Ectodermal cell (in vitro differentiated cells): ENCODE results near the gene PHPT1.

Source experiments
- H3K27ac ChIP-seq: 2 replicates; pipeline ENCODE4 v1.7.0; 2013; ENCODE audit warnings: mild to moderate bottlenecking, low read depth, low read length; ENCODE audit not compliant: insufficient read depth, poor library complexity, severe bottlenecking
- H3K27me3 ChIP-seq: 2 replicates; pipeline ENCODE4 v1.7.0; 2013; ENCODE audit warnings: mild to moderate bottlenecking, low read length; ENCODE audit not compliant: insufficient read depth, control insufficient read depth, poor library complexity, severe bottlenecking
- H3K36me3 ChIP-seq: one replicate; pipeline ENCODE4 v1.7.0; 2013; ENCODE audit warnings: low read length; ENCODE audit not compliant: control insufficient read depth, insufficient read depth
- H3K4me1 ChIP-seq: one replicate; pipeline ENCODE4 v1.7.0; 2013; ENCODE audit warnings: low read length; ENCODE audit not compliant: control insufficient read depth, insufficient read depth
- H3K4me3 ChIP-seq: 2 replicates; pipeline ENCODE4 v1.7.0; 2013; ENCODE audit warnings: low read depth, low read length, control low read depth; ENCODE audit not compliant: insufficient read depth
- H3K9me3 ChIP-seq: 2 replicates; pipeline ENCODE4 v1.7.0; 2013; ENCODE audit warnings: mild to moderate bottlenecking, low read length, moderate library complexity; ENCODE audit not compliant: control insufficient read depth
- WGBS, 2 experiments: methylation state at CpG; one replicate each; pipeline ENCODE4 v1.1.7; 2013; ENCODE audit warnings: missing lambda C conversion rate in 2 of 2; 5-methylcytosine and 5-hydroxymethylcytosine counted together

Gene PHPT1

DNA sequence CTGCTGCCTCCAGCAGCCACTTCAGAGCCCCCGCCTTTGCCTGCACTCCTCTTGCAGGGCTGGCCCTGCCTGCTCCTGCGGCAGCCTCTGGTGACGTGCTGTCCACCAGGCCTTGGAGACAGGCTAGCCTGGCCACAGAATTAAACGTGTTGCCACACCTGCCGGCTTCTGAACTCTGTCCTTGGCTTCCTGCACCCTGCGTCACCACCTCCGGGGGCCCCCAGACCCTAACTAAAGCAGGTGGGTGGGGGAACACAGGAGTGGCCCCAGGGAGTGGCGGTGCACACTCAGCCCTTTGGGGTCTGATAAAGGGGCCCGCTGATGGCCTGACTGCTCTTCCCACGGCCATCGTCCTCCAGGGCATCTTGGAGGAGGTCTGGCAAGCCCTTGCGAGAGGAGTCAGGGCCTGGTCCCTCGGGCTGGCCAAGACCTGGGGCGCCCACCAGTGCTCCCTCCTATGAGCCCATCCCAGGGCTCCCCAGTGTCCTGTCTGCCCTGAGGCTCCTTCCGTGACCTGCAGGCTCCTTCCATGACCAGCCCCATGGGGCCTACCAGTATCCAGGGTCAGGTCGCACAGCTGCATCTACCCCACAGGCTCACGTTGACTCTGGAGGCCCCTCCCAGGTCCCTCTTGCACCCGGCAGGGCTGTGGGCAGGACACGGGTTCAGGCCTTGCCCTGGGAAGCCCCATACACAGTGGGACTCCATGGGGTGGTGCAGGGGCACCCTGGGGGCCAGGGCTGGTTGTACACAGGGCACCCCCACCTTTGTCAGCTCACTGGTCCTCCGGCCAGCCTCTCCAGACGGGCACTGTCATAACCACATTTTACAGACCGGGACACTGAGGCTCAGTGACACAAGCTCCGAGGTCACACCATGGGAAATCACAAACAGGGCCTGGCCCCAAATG lies 1.9 kb downstream of the PHPT1 start:
- Histone ChIP-seq H3K4me3 (no peak overlapping the region), H3K9me3 (no peaks in the 10 kb centered on the region), H3K27me3 (peaks cover 9% of the 10 kb centered on the region), H3K4me1 (peaks cover 6% of the 10 kb centered on the region), H3K36me3 (peaks cover 8% of the 10 kb centered on the region), H3K27ac (no peak overlapping the region)
- 94 to 95% methylated on average over 23 of the region's 23 CpGs for WGBS, 2 experiments

DNA sequence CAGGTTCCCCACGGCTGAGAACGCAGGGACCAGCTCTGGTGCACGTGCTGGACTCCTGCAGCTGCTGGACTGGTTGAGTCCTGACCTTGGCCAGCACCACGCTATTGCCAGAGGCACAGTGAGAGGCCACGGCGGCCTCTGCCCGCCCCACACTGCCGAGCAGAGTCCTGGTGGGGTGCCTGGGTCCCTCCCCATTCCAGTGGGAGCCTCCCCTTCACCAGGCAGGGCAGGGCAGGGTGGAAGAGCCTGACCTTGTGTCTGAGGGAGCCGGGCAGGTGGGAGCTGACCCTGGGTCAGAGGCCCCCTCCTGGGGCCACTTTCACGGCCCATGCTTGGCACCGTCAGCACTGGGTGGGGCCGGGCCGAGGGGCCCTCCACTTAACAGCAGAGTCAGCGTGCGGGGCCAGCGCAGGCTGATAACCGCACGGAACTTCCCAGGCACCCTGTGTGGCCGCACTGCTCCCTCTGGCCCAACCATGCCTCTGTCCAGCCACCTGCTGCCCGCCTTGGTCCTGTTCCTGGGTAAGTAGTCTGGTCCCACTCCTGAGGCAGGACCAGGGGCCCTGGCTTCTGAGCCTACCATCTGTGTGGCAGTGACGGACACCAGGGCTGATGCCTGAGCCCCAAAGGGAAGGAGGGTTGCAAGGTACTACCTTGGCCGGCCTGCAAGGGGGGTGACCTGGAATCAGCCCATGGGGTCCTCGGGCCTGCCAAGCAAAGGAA lies 2.9 kb downstream of the PHPT1 start, which contains the start of gene MAMDC4:
MAMDC4 (plus strand) TSS at position 406 of the 723 bp plus-strand sequence; CDS start at position 477, 71 bp downstream.
- Histone ChIP-seq H3K27me3 (no peaks in the 10 kb centered on the region), H3K4me1 (peaks cover 6% of the 10 kb centered on the region), H3K36me3 (peaks cover 8% of the 10 kb centered on the region), H3K4me3 (no peak within 1 kb of the TSS), H3K27ac (no peak within 1 kb of the TSS), H3K9me3 (no peaks in the 10 kb centered on the region)
- WGBS, 2 experiments = 95% methylated on average over 23 of the region's 23 CpGs

DNA sequence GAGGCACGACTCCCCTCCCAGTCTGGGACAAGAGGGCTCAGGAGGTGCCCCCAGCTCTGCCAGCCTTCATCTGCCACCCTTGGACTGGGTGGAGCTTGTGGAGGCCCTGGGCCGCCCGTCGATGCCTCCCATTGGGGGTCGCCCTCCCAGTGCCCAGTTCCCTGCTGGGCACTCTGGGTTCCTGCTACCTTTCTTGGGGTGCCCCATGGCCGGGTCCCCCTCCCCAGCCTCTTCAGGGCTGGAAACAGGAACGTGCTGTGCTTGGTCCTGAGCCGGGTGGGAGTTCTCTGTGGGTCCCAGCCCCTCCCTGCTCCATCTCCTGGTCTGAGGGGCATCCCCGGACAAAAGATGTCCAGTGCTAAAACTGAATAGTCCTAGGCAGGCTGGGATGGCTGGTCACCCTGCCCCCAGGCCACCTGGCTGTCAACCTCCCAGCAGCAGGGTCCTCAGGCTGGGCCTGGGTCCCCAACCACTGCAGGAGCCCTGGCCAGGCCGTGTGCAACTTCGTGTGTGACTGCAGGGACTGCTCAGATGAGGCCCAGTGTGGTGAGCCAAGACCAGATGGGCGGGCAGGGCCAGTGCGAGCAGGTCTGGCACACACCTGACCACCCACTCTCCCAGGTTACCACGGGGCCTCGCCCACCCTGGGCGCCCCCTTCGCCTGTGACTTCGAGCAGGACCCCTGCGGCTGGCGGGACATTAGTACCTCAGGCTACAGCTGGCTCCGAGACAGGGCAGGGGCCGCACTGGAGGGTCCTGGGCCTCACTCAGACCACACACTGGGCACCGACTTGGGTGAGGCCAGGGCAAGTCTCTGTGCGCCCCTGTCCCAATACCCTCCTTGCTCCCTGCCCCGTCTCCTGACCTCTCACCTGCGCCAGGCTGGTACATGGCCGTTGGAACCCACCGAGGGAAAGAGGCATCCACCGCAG lies 3.7 kb downstream of the PHPT1 start:
- Histone ChIP-seq H3K9me3 (no peaks in the 10 kb centered on the region), H3K4me1 (peaks cover 6% of the 10 kb centered on the region), H3K27me3 (no peaks in the 10 kb centered on the region), H3K4me3 (no peak overlapping the region), H3K27ac (no peak overlapping the region), H3K36me3 (peaks cover 8% of the 10 kb centered on the region)
- 93 to 94% methylated on average over 29 of the region's 29 CpGs for WGBS, 2 experiments

DNA sequence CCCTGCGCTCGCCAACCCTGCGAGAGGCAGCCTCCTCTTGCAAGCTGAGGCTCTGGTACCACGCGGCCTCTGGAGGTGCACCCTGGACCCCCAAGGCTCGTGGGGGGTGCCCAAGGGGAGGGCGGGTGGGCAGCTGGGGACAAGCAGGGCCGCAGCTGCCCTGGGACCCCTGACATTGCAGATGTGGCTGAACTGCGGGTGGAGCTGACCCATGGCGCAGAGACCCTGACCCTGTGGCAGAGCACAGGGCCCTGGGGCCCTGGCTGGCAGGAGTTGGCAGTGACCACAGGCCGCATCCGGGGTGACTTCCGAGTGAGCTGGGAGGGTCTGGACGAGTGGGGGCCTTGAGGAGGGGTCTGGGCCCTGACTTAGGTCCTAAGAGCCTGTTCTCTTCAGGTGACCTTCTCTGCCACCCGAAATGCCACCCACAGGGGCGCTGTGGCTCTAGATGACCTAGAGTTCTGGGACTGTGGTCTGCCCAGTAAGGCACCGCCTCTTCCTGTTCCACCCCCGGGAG lies 4.4 kb downstream of the PHPT1 start:
- H3K36me3 ChIP-seq = peaks cover 8% of the 10 kb centered on the region

GRCh38 chr9:136854113-136854841 lies 5.1 kb downstream of the PHPT1 start:
- Histone ChIP-seq H3K36me3 (peaks cover 8% of the 10 kb centered on the region), H3K4me3 (no peak overlapping the region), H3K4me1 (peaks cover 6% of the 10 kb centered on the region), H3K9me3 (no peaks in the 10 kb centered on the region), H3K27me3 (no peaks in the 10 kb centered on the region), H3K27ac (no peak overlapping the region)
- 92 to 93% methylated on average over 30 of the region's 30 CpGs for WGBS, 2 experiments

More for the DNA sequence above, 4.4 kb downstream of the PHPT1 start:
- H3K27ac ChIP-seq = no peak overlapping the region
- H3K4me1 ChIP-seq = peaks cover 6% of the 10 kb centered on the region
- H3K4me3 ChIP-seq = no peak overlapping the region
- WGBS, 2 experiments = 92% methylated on average over 18 of the region's 18 CpGs
- no peaks in the 10 kb centered on the region for H3K9me3 ChIP-seq
- H3K27me3 ChIP-seq = no peaks in the 10 kb centered on the region

- Histone ChIP-seq H3K27me3 (no peaks in the 10 kb centered on the region), H3K4me1 (peaks cover 6% of the 10 kb centered on the region), H3K9me3 (no peaks in the 10 kb centered on the region), H3K36me3 (peaks cover 8% of the 10 kb centered on the region), H3K4me3 (no peak overlapping the region), H3K27ac (no peak overlapping the region)
- 93 to 95% methylated on average over 23 of the region's 23 CpGs for WGBS, 2 experiments
These were observed 5.7 kb downstream of the PHPT1 start for GRCh38 chr9:136854842-136855460.

DNA sequence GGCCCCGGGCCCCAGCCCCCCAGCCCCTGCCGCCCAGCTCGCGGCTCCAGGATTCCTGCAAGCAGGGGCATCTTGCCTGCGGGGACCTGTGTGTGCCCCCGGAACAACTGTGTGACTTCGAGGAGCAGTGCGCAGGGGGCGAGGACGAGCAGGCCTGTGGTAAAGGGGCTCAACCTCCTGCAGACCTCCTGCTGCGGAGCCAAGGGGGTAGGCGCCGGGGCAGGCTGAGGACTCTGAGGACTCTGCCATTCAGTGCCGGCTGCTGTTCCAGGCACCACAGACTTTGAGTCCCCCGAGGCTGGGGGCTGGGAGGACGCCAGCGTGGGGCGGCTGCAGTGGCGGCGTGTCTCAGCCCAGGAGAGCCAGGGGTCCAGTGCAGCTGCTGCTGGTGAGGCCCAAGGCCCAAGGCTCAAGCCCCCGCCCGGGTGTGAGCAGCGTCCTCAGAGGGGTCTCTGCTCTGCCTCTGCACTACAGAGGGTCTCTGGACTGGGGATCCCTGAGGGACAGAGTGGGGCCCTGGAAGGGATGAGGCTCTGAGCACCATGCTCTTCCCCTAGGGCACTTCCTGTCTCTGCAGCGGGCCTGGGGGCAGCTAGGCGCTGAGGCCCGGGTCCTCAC lies 6.4 kb downstream of the PHPT1 start:
- H3K9me3 ChIP-seq = no peaks in the 10 kb centered on the region
- H3K4me3 ChIP-seq = no peak overlapping the region
- WGBS, 2 experiments = 92 to 93% methylated on average over 26 of the region's 26 CpGs
- H3K27ac ChIP-seq = no peak overlapping the region
- H3K27me3 ChIP-seq = no peaks in the 10 kb centered on the region
- no peaks in the 10 kb centered on the region for H3K4me1 ChIP-seq
- peaks cover 10% of the 10 kb centered on the region for H3K36me3 ChIP-seq

GRCh38 chr9:136856079-136856476 lies 6.9 kb downstream of the PHPT1 start:
- WGBS, 2 experiments = 92 to 93% methylated on average over 15 of the region's 15 CpGs
- Histone ChIP-seq H3K36me3 (peaks cover 10% of the 10 kb centered on the region), H3K4me1 (no peaks in the 10 kb centered on the region), H3K9me3 (no peaks in the 10 kb centered on the region), H3K27ac (no peak overlapping the region), H3K27me3 (no peaks in the 10 kb centered on the region), H3K4me3 (no peak overlapping the region)
